ENCODE data around the gene ETFRF1. TPM values are rescaled to one million over a fixed set of nuclear protein-coding genes. Genes with fewer than 3 reads are reported as not detected.

The ETFRF1 gene, protein sequence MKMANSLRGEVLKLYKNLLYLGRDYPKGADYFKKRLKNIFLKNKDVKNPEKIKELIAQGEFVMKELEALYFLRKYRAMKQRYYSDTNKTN
- total RNA-seq = 1 to 10 TPM; 8.9 to 9.7 TPM

DNA sequence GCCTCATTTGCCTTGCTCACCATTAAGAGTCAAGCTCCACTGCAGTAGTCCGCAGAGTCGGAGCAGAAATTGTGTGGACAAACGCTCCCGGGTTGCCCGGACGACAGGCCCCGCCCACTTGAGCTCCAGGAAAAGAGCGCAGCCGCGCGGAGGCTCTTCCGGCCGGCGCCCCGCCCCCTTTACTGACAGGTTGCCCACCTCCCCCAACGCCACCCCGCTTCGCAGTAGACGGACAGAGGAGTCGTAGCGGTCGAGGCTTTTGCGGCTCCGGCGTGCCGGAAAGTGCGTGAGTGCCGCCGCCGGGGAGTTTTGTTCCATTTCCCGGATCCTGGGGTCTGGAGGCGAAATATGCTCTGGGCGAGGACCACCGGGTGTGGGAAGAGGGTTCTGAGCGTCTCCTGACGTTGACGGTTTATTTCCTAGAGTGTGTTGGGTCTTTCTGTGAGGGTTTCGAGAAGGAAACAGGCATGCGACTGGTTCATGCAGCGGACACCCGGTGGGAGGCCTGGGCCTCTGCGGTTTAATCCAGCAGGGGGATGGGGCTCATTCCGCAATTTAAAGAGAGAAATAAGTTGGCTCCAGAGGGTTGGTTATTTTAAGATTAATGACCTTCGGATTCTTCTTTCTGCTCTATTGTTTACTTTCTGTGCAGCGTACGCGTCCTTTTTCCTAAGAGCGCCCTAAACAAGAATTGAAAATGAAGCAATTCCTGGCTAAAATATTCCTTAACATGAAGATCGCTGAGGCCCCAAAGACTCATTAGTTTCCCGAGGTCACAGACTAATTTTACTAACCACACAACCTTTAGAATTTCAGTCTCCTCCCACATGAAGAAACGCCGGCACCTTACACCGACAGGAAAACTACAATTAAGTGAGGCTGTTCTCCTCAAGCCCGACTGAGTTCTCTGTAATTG is at the start of gene ETFRF1, which contains the start of gene DNAI7:
Gene ETFRF1 (plus strand): TSS at position 182 of the 916 bp plus-strand sequence. CDS start 8,720 bp downstream, outside the sequence.
Gene DNAI7 (minus strand): TSS at position 105 of the 916 bp plus-strand sequence. CDS start 82 bp downstream, at position 23.
- Mint-ChIP-seq H3K4me3 (peak within 1 kb of the TSS; percentile 93), H3K9me3 (ENCODE audit: insufficient read depth) (no peaks in the 10 kb centered on the region), H3K27me3 (ENCODE audit: low read depth) (no peaks in the 10 kb centered on the region), H3K4me1 (ENCODE audit: low read depth) (peaks cover 19% of the 10 kb centered on the region), H3K36me3 (ENCODE audit: low read depth) (peaks cover 6% of the 10 kb centered on the region), H3K27ac (peak within 1 kb of the TSS; percentile 88)
- CTCF ChIA-PET = interaction anchor here (0.9 to 2.4 kb wide), 5 partner anchors 10 to 384 kb away, joined by 3 to 12 read pairs (median 4); no protein-coding TSS in a partner anchor
- POLR2A ChIA-PET = interaction anchor here (1.1 to 3.0 kb wide), 4 partner anchors 12 to 194 kb away, joined by 3 to 7 read pairs (median 3); partner anchors contain the start of gene KRAS
- ATAC-seq (peak; percentile 95), DNase-seq (peak; percentile 98)

GRCh38 chr12:25146686-25147085 is 48.4 kb upstream of the ETFRF1 start:
- Mint-ChIP-seq H3K36me3 (ENCODE audit: low read depth) (no peaks in the 10 kb centered on the region), H3K27ac (no peak overlapping the region), H3K27me3 (ENCODE audit: low read depth) (peaks cover 2% of the 10 kb centered on the region), H3K9me3 (ENCODE audit: insufficient read depth) (no peaks in the 10 kb centered on the region), H3K4me3 (no peak overlapping the region), H3K4me1 (ENCODE audit: low read depth) (no peaks in the 10 kb centered on the region)
- DNase-seq (no peak), ATAC-seq (no peak)
- ChIA-PET POLR2A (interaction anchor here (0.6 kb wide), 1 partner anchor 41 kb away, joined by 3 read pairs; no protein-coding TSS in a partner anchor), CTCF (interaction anchor here (1.2 kb wide), 1 partner anchor 10 kb away, joined by 3 read pairs; no protein-coding TSS in a partner anchor)

DNA sequence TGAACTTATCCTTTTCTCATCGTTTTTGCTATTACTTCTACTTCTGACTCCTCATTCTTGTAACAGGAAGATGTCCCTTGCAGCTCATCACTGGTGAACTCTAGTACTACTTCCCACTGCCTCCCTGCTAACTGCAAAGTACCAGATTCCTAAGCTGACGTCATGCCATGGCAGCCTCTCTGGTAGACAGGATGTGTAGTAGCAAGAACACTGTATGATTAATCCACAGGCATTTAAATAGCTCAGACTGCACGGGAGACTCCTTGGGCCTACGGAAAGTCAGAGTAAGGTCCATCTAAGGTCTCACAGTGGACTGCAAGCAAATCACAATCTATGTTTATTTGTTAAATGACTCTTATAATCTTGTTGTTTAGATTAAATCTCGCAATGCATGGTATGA is 43.6 kb upstream of the ETFRF1 start:
- Mint-ChIP-seq H3K27ac (no peak overlapping the region), H3K4me1 (ENCODE audit: low read depth) (peaks cover 6% of the 10 kb centered on the region), H3K36me3 (ENCODE audit: low read depth) (no peaks in the 10 kb centered on the region), H3K27me3 (ENCODE audit: low read depth) (no peaks in the 10 kb centered on the region), H3K9me3 (ENCODE audit: insufficient read depth) (no peaks in the 10 kb centered on the region), H3K4me3 (no peak overlapping the region)
- DNase-seq = no peak
- CTCF ChIA-PET = interaction anchor here (2.2 to 2.9 kb wide), 3 partner anchors 8 to 160 kb away, joined by 7 to 12 read pairs (median 10); no protein-coding TSS in a partner anchor
- POLR2A ChIA-PET = no interaction called here
- ATAC-seq = no peak

- no peak for ATAC-seq
Measured at GRCh38 chr12:25152055-25152454, 43.0 kb upstream of the ETFRF1 start.

DNA sequence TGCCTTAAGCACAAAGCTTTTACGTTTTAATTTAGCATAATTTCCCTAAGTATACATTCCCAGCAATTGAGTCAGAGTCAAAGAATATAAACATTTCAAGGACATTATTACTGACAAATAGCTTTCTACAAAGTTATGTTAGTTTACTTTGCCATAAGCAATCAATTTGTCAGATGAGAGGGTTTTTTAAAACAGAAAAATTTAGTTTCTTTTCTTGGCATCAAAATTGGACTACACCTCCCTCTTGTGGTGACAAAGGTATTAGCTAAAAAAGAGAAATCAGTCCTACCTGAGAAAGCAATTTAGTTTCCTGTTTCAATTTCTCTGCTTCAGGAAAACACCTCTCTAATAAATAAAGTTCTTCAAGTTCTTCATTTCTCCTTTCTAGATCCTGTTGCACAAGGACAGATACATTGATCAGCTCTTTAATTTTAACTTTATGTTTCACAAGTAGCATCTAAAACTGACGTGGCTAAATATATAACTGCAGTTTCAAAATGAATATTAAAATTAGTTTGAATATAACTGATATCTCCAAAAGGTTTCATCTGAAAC is 39.9 kb upstream of the ETFRF1 start:
- Mint-ChIP-seq H3K9me3 (ENCODE audit: insufficient read depth) (no peaks in the 10 kb centered on the region), H3K27me3 (ENCODE audit: low read depth) (no peaks in the 10 kb centered on the region), H3K4me3 (no peak overlapping the region), H3K36me3 (ENCODE audit: low read depth) (no peaks in the 10 kb centered on the region), H3K27ac (no peak overlapping the region), H3K4me1 (ENCODE audit: low read depth) (peaks cover 6% of the 10 kb centered on the region)
- CTCF ChIA-PET = interaction anchor here (0.8 to 3.2 kb wide), 32 partner anchors 10 to 281 kb away, joined by 3 to 32 read pairs (median 4); partner anchors contain the start of genes DNAI7 and ETFRF1
- DNase-seq = no peak
- no peak for ATAC-seq
- POLR2A ChIA-PET = no interaction called here

More at GRCh38 chr12:25152055-25152454, 43.0 kb upstream of the ETFRF1 start:
- ChIA-PET CTCF (interaction anchor here (1.6 to 2.9 kb wide), 4 partner anchors 9 to 160 kb away, joined by 3 to 12 read pairs (median 8); no protein-coding TSS in a partner anchor), POLR2A (no interaction called here)
- DNase-seq = no peak
- Mint-ChIP-seq H3K4me1 (ENCODE audit: low read depth) (peaks cover 6% of the 10 kb centered on the region), H3K27me3 (ENCODE audit: low read depth) (no peaks in the 10 kb centered on the region), H3K4me3 (no peak overlapping the region), H3K9me3 (ENCODE audit: insufficient read depth) (no peaks in the 10 kb centered on the region), H3K27ac (no peak overlapping the region), H3K36me3 (ENCODE audit: low read depth) (no peaks in the 10 kb centered on the region)

GRCh38 chr12:25156061-25156460 is 39.0 kb upstream of the ETFRF1 start:
- CTCF ChIA-PET = interaction anchor here (0.6 to 3.2 kb wide), 7 partner anchors 14 to 295 kb away, joined by 3 to 32 read pairs (median 8); partner anchors contain the start of genes DNAI7 and ETFRF1
- ATAC-seq = no peak
- H3K4me1 Mint-ChIP-seq (ENCODE audit: low read depth) = peaks cover 6% of the 10 kb centered on the region
- H3K27me3 Mint-ChIP-seq (ENCODE audit: low read depth) = peaks cover 3% of the 10 kb centered on the region
- no peaks in the 10 kb centered on the region for H3K9me3 Mint-ChIP-seq (ENCODE audit: insufficient read depth)
- no peaks in the 10 kb centered on the region for H3K36me3 Mint-ChIP-seq (ENCODE audit: low read depth)
- no peak overlapping the region for H3K4me3 Mint-ChIP-seq
- no peak for DNase-seq
- no peak overlapping the region for H3K27ac Mint-ChIP-seq
- POLR2A ChIA-PET = no interaction called here

GRCh38 chr12:25162866-25163265 is 32.2 kb upstream of the ETFRF1 start:
- ATAC-seq (no peak), DNase-seq (no peak)
- H3K36me3 Mint-ChIP-seq (ENCODE audit: low read depth) = no peaks in the 10 kb centered on the region
- peaks cover 3% of the 10 kb centered on the region for H3K27me3 Mint-ChIP-seq (ENCODE audit: low read depth)
- no peaks in the 10 kb centered on the region for H3K9me3 Mint-ChIP-seq (ENCODE audit: insufficient read depth)
- H3K4me3 Mint-ChIP-seq = no peak overlapping the region
- ChIA-PET POLR2A (no interaction called here), CTCF (no interaction called here)
- H3K4me1 Mint-ChIP-seq (ENCODE audit: low read depth) = no peaks in the 10 kb centered on the region
- no peak overlapping the region for H3K27ac Mint-ChIP-seq

- no peak overlapping the region for H3K27ac Mint-ChIP-seq
- no peaks in the 10 kb centered on the region for H3K27me3 Mint-ChIP-seq (ENCODE audit: low read depth)
- no peaks in the 10 kb centered on the region for H3K9me3 Mint-ChIP-seq (ENCODE audit: insufficient read depth)
- ATAC-seq = no peak
- no peak overlapping the region for H3K4me3 Mint-ChIP-seq
- H3K4me1 Mint-ChIP-seq (ENCODE audit: low read depth) = peaks cover 16% of the 10 kb centered on the region
- no peaks in the 10 kb centered on the region for H3K36me3 Mint-ChIP-seq (ENCODE audit: low read depth)
- no peak for DNase-seq
- CTCF ChIA-PET = no interaction called here
- POLR2A ChIA-PET = interaction anchor here (0.6 kb wide), 3 partner anchors 73 to 716 kb away, joined by 3 to 6 read pairs (median 4); no protein-coding TSS in a partner anchor
Measured at GRCh38 chr12:25182765-25183164, 12.3 kb upstream of the ETFRF1 start.

GRCh38 chr12:25184132-25184531 is 10.9 kb upstream of the ETFRF1 start:
- ChIA-PET CTCF (interaction anchor here (1.4 to 1.7 kb wide), 2 partner anchors 11 to 29 kb away, joined by 4 to 11 read pairs; partner anchors contain the start of genes DNAI7 and ETFRF1), POLR2A (no interaction called here)
- H3K27me3 Mint-ChIP-seq (ENCODE audit: low read depth) = no peaks in the 10 kb centered on the region
- H3K4me1 Mint-ChIP-seq (ENCODE audit: low read depth) = peaks cover 17% of the 10 kb centered on the region
- H3K27ac Mint-ChIP-seq = no peak overlapping the region
- no peaks in the 10 kb centered on the region for H3K36me3 Mint-ChIP-seq (ENCODE audit: low read depth)
- no peaks in the 10 kb centered on the region for H3K9me3 Mint-ChIP-seq (ENCODE audit: insufficient read depth)
- DNase-seq (no peak), ATAC-seq (no peak)
- H3K4me3 Mint-ChIP-seq = no peak overlapping the region

DNA sequence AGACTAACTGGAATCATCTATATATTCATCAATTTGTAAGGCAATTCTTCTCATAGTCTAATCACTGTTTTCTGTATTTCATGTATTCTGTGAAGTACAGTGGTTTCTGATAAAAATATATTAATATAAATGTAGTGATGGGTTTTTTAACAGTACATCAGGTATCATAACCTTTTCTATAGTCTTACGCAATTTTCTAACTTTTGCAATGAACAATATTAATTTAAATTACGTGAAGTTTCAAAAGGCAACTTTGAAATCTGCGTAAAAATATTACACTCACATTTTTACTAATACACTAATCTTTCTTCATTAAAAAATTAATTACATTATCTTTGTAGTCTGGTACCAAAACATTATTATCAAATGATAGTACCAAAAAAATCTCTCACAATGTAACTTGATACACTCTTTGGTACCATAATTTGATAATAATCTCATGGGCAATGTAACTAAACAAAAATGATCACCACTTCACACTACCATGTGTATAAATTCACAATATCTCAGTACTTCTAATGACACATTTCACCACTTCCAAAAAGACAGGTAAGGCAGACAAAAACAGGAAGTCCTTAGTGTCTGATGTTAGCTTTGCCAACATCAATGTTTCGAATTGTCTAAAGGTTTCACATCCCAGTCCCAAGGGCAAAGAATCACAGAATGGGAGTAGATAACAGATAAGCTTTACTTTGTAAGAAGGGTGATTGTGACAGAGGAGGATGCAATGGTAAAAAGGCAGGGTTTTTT is 8.8 kb upstream of the ETFRF1 start:
- CTCF ChIA-PET = interaction anchor here (1.0 to 1.1 kb wide), 2 partner anchors 32 to 33 kb away, joined by 3 to 4 read pairs; no protein-coding TSS in a partner anchor

More for the DNA sequence above, 8.8 kb upstream of the ETFRF1 start:
- Mint-ChIP-seq H3K4me3 (no peak overlapping the region), H3K4me1 (ENCODE audit: low read depth) (peaks cover 17% of the 10 kb centered on the region), H3K27ac (peak overlapping the region; percentile 80), H3K9me3 (ENCODE audit: insufficient read depth) (no peaks in the 10 kb centered on the region), H3K36me3 (ENCODE audit: low read depth) (no peaks in the 10 kb centered on the region), H3K27me3 (ENCODE audit: low read depth) (no peaks in the 10 kb centered on the region)
- POLR2A ChIA-PET = no interaction called here
- ATAC-seq (peak; percentile 40), DNase-seq (no peak)
